C4-2B (cell line): Measurements from ENCODE around the gene SNF8.
A peak's percentile ranks its signal among the peaks of the same experiment; 100 is the strongest.

Experiments used
- H3K27ac ChIP-seq: fragments of 450-650 bp; 2 replicates; pipeline ENCODE4 v1.5.1; 2017
- ZFX ChIP-seq: fragments of 450-650 bp; IDR thresholded peaks from 2 replicates; pipeline ENCODE4 v1.6.1; 2017
- TF ChIP-seq, protein P1 (sequence below): fragments of 450-650 bp; conservative IDR thresholded peaks from 2 replicates; pipeline ENCODE4 v1.5.1; 2017; ENCODE audit warnings: mild to moderate bottlenecking

SNF8 gene

DNA sequence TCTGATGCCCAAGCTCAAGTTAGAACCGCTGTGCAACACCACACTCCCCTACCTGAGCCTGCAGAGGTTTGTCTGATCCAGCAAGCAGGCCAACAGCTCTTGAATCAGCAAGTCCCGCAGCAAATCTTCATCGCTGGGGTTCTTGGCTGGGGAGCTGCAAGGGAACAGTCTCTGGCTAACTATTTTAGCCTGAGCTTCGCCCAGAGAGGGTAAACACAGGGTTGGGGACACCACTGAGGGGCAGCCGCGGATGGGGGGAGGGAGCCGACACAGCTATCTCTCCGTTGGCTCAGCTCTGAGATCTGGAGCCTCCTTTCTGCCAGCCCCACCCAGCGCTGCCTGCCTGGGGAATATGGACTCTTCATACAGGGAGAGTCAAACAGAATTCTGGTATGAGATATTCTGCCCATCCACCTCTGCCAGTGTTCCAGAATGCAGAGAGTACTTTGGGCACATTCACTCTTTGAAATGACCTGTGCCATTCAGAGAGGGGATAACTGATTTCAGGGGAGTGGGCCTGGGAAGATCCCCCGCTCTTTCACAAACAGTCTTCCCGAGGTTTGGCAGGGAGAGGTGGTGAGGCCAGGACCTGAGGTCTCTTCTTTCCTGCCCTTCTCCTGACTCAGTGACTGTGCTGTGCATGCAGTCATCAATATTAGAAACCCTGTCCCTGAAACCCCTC, 16.3 kb upstream of the SNF8 start:
- TF ChIP-seq ZFX, result no peak
- TF ChIP-seq, protein P1, sequence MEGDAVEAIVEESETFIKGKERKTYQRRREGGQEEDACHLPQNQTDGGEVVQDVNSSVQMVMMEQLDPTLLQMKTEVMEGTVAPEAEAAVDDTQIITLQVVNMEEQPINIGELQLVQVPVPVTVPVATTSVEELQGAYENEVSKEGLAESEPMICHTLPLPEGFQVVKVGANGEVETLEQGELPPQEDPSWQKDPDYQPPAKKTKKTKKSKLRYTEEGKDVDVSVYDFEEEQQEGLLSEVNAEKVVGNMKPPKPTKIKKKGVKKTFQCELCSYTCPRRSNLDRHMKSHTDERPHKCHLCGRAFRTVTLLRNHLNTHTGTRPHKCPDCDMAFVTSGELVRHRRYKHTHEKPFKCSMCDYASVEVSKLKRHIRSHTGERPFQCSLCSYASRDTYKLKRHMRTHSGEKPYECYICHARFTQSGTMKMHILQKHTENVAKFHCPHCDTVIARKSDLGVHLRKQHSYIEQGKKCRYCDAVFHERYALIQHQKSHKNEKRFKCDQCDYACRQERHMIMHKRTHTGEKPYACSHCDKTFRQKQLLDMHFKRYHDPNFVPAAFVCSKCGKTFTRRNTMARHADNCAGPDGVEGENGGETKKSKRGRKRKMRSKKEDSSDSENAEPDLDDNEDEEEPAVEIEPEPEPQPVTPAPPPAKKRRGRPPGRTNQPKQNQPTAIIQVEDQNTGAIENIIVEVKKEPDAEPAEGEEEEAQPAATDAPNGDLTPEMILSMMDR, result no peak
- no peak overlapping the region for H3K27ac ChIP-seq

DNA sequence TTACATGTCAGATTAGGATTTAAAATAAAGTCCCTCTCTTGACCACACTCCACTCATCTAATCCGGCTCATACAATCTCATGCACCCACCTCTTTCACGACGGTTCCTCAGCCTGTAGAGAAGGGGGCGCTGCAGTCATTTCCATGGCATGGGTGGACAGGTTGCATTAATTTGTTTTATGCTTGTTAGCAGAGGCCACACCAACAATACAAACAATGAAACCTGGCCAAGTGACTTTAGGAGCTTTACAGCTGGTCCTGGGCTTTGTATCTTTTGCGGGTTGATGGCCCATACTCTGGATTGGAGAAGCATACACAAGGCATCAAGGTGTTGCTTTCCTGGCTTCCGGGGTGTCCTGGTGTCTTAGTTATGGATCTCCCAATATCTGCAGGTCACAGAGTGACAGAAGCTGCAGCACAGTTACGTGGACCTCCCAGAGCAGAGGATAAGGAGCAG, 9.7 kb upstream of the SNF8 start:
- TF ChIP-seq, protein P1, result no peak
- H3K27ac ChIP-seq, result no peak overlapping the region

DNA sequence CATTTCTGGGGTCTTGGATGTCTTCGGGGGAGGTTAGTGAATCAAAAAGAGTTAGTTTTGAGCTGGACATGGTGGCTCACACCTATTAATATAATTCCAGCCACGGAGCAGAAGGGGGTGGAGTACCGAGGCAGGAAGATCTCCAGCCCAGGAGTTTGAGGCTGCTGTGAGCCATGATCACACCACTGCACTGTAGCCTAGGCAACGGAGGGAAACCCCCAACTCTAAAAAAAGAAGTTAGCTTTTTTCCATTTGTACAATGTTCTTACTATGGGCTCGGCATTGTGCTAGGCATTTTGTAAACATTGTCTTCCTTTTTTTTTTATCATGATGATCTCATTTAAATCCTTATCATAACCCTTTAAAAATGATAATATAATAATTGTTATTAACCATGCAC, 8.3 kb upstream of the SNF8 start:
- no peak overlapping the region for H3K27ac ChIP-seq
- no peak for TF ChIP-seq ZFX
- TF ChIP-seq, protein P1, result no peak

DNA sequence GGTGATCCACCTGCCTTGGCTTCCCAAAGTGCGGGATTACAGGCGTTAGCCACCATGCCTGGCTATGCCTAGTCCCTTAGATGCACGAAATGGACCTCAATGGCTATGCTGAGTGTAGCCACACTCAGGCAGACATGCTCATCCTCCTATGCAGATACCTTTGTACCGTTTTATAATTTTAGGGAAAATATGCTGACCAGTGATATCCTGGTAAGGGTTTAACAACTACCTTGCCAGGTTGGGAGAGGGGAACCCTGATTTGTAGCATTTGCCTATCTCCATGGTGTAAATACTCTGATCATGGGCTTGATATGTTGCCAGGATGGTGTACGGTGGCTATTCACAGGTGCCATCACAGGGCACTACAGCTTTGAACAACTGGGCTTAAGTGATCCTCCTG, 6.9 kb upstream of the SNF8 start:
- H3K27ac ChIP-seq, result no peak overlapping the region
- TF ChIP-seq ZFX, result no peak
- TF ChIP-seq, protein P1, result no peak

DNA sequence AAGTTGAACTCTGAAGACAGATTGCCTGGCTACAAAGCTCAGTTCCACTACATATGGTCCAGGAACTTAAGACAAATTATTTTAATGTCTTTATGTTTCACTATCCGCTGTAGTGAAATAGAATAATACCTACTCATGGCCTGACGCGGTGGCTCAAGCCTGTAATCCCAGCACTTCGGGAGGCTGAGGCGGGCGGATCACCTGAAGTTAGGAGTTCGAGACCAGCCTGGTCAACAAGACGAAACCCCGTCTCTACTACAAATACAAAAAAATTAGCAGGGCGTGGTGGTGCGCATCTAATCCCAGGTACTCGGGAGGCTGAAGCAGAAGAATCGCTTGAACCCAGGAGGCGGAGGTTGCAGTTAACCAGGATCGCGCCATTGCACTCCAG, 614 bp upstream of the SNF8 start:
- peak overlapping the region; percentile 83 for H3K27ac ChIP-seq

DNA sequence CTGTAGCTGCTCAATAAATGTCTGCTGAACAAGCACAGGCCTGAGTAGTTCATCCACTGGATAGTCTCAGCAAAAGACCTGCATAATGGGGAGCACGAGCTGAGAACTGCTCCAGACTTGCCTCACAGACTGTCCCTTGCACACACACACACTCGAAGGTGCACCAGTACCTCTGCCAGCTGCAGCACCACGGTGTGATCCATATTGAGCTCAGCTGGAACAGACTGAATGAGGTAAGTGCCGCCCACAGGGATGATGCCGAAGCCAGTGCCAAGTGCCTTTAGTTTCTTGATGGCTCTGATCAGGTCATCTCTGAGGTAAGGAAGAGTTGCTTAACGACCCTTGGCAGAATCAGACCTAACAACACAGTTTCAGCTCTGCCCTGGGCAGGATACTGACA, 11.6 kb downstream of the SNF8 start:
- TF ChIP-seq, protein P1, result no peak
- TF ChIP-seq ZFX, result no peak

DNA sequence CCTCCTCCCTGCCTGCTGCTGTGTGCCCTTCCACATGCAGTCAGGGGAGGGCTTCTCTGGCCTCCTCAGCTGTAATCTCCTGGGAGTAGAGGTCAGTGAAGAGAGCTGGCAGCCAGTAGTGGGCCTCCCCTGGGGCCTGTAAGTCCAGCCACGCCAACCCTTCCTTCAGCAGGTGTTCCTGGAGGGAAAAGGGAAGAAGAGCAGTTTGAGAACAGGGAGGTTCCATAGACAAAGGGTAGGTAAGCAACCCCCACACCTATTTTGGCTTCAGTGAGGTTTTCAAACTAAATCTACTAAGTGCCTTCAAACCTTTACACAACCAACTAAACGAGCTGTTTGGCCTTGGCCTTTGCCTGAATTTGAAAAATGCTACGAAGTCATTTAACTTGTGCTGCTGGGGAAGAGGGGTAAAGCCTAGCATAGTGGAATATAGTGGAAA, 14.2 kb downstream of the SNF8 start:
- no peak overlapping the region for H3K27ac ChIP-seq
- TF ChIP-seq, protein P1, result no peak
- no peak for TF ChIP-seq ZFX

More for the DNA sequence above, 11.6 kb downstream of the SNF8 start:
- H3K27ac ChIP-seq, result no peak overlapping the region

DNA sequence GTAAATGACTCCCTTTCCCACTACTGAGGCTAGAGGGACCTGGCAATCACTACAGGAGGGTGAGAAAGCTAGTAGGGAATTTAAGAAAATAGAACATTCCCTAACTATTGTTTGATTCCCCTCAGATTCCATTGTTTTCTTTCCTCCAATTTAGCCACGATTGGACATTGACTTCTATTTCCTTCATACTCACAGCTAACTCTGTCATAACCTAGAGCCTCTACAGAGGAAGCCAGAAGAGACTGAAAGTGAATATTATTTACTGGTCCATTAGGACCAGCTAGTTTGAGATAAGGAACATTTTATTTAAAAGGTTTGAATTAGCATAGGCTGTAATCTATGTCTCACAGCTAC, 14.9 kb downstream of the SNF8 start:
- no peak for TF ChIP-seq ZFX
- no peak overlapping the region for H3K27ac ChIP-seq
